ENCODE data around the gene POLH.
"Not testable (repeated sequence)": the region's sequence is repeated elsewhere in the genome, so short reads cannot be mapped to it uniquely, and the experiment has no call there.

The POLH gene

GRCh38 chr6:43634702-43635303, 58.8 kb downstream of the POLH start:
- no peak for DNase-seq

GRCh38 chr6:43635387-43636307, 59.7 kb downstream of the POLH start, which contains the start of gene MAD2L1BP:
TSS of gene MAD2L1BP (plus strand) at chr6:43635840. CDS start at chr6:43635876, 36 bp downstream.
- DNase-seq: peak; percentile 81

- no peak for DNase-seq
These were observed 60.3 kb downstream of the POLH start for GRCh38 chr6:43636308-43636659.

- no peak for DNase-seq
These were observed 64.2 kb downstream of the POLH start for GRCh38 chr6:43639984-43640800.

- DNase-seq: peak; percentile 53
These were observed 69.1 kb downstream of the POLH start, which contains the start of gene RSPH9 for GRCh38 chr6:43644940-43645612. TSS of gene RSPH9 (plus strand) at chr6:43645036. CDS start at chr6:43645099, 63 bp downstream.

- no peak for DNase-seq
These were observed 69.6 kb downstream of the POLH start for GRCh38 chr6:43645613-43645964.

GRCh38 chr6:43647613-43648012, 71.6 kb downstream of the POLH start:
- DNase-seq: no peak

GRCh38 chr6:43648248-43648647, 72.3 kb downstream of the POLH start:
- no peak for DNase-seq

GRCh38 chr6:43652822-43653221, 76.8 kb downstream of the POLH start:
- DNase-seq: not testable (repeated sequence)

- no peak for DNase-seq
These were observed 81.3 kb downstream of the POLH start for GRCh38 chr6:43657221-43657802.

GRCh38 chr6:43658161-43658560, 82.2 kb downstream of the POLH start:
- no peak for DNase-seq

- DNase-seq: not testable (repeated sequence)
These were observed 87.0 kb downstream of the POLH start for GRCh38 chr6:43662948-43663347.

Measured in effector CD4-positive, alpha-beta T cell (primary cell).